Measurements from ENCODE around the gene EEF2KMT.

EEF2KMT gene

GRCh38 chr16:5042574-5043171 lies 54.9 kb downstream of the EEF2KMT start:
- H3K9me3 Mint-ChIP-seq = no peaks in the 10 kb centered on the region
- H3K27me3 Mint-ChIP-seq = peaks cover 23% of the 10 kb centered on the region
- no peaks in the 10 kb centered on the region for H3K4me1 Mint-ChIP-seq
- ATAC-seq (replicated peaks; ENCODE audit: extremely low read depth, poor library complexity, severe bottlenecking) = no peak
- no peak overlapping the region for H3K4me3 Mint-ChIP-seq
- no peak for DNase-seq (ENCODE audit: low spot score in 2 of 2)
- peaks cover 2% of the 10 kb centered on the region for H3K36me3 Mint-ChIP-seq (ENCODE audit: insufficient read depth)
- no peak overlapping the region for H3K27ac Mint-ChIP-seq (ENCODE audit: low read depth)

DNA sequence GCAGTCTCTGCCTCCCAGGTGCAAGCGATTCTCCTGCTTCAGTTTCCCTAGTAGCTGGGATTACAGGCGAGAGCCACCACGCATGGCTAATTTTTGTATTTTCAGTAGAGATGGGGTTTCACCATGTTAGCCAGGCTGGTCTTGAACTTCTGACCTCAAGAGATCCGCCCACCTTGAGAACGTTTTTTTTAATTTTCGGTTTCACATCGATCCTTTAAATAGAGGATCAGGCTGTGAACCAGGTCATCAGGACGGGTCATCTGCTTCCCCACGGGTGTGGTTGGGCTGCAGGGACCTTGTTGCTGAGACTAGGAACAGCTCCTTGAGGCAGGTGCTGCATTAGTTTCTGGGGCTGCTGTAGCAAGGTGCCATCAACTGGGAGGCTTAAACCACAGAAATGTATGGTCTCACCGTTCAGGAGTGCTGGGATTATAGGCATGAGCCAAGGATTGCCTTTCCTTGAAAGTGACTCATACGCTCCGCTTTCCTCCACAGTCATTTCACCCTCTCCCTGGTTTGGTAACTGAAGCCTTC lies 55.9 kb downstream of the EEF2KMT start:
- DNase-seq (ENCODE audit: low spot score in 2 of 2) = no peak
- Mint-ChIP-seq H3K27ac (ENCODE audit: low read depth) (no peak overlapping the region), H3K4me1 (no peaks in the 10 kb centered on the region), H3K9me3 (no peaks in the 10 kb centered on the region), H3K4me3 (no peak overlapping the region), H3K36me3 (ENCODE audit: insufficient read depth) (peaks cover 2% of the 10 kb centered on the region), H3K27me3 (peaks cover 13% of the 10 kb centered on the region)
- ATAC-seq (replicated peaks; ENCODE audit: extremely low read depth, poor library complexity, severe bottlenecking) = no peak

DNA sequence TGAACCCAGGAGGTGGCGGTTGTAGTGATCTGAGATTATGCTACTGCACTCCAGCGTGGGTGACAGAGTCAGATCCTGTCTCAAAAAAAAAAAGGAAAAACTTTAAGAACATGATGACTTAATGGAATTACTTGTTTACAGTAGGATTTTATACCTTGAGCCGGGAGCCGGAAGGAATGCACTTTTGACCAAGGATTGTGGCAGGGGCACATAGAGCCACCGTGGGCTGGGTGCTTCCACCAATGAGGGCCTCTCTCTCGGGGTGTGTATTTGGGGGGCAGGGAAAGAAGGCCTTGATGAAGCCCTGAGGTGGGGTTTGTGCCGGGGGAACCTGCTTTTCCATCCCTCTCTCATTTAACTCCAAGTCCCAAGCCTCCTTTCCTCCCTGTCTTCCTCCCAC lies 57.1 kb downstream of the EEF2KMT start:
- Mint-ChIP-seq H3K4me3 (no peak overlapping the region), H3K9me3 (no peaks in the 10 kb centered on the region), H3K4me1 (no peaks in the 10 kb centered on the region), H3K27ac (ENCODE audit: low read depth) (no peak overlapping the region), H3K36me3 (ENCODE audit: insufficient read depth) (peaks cover 3% of the 10 kb centered on the region), H3K27me3 (peaks cover 12% of the 10 kb centered on the region)
- no peak for DNase-seq (ENCODE audit: low spot score in 2 of 2)
- ATAC-seq (replicated peaks; ENCODE audit: extremely low read depth, poor library complexity, severe bottlenecking) = no peak

GRCh38 chr16:5036228-5037156 lies 61.1 kb downstream of the EEF2KMT start:
- peaks cover 10% of the 10 kb centered on the region for H3K27me3 Mint-ChIP-seq
- H3K4me3 Mint-ChIP-seq = no peak overlapping the region
- DNase-seq (ENCODE audit: low spot score in 2 of 2) = no peak
- H3K4me1 Mint-ChIP-seq = peaks cover 21% of the 10 kb centered on the region
- ATAC-seq (replicated peaks; ENCODE audit: extremely low read depth, poor library complexity, severe bottlenecking) = no peak
- no peak overlapping the region for H3K27ac Mint-ChIP-seq (ENCODE audit: low read depth)
- H3K36me3 Mint-ChIP-seq (ENCODE audit: insufficient read depth) = peaks cover 18% of the 10 kb centered on the region
- no peaks in the 10 kb centered on the region for H3K9me3 Mint-ChIP-seq

GRCh38 chr16:5035909-5036227 lies 61.7 kb downstream of the EEF2KMT start:
- DNase-seq (ENCODE audit: low spot score in 2 of 2) = no peak
- peaks cover 4% of the 10 kb centered on the region for H3K27me3 Mint-ChIP-seq
- peaks cover 18% of the 10 kb centered on the region for H3K36me3 Mint-ChIP-seq (ENCODE audit: insufficient read depth)
- no peaks in the 10 kb centered on the region for H3K9me3 Mint-ChIP-seq
- H3K4me1 Mint-ChIP-seq = peaks cover 26% of the 10 kb centered on the region
- no peak overlapping the region for H3K27ac Mint-ChIP-seq (ENCODE audit: low read depth)
- ATAC-seq (replicated peaks; ENCODE audit: extremely low read depth, poor library complexity, severe bottlenecking) = no peak
- H3K4me3 Mint-ChIP-seq = no peak overlapping the region
